ENCODE results near the gene ANO2.

DNA sequence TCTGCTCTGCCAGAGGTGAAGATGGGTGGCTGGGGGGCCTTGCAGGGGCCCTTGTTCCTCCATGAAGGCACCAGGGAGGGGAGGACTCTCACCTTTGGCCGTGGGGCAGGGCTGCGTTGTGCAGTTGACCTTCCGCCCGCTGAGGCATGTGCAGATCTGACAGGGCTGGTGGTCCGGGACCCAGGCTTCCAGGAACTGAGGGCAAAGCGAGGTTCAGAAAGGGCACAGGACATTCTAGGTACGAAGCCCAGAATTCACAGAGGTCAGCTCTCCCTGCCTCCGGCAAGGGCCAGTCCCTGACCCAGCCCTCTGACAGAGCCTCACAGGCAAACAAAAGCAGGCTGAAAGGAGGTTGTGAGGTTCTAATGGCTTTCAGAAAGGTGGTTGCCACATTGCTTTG lies 40.4 kb upstream of the ANO2 start:
- TF ChIP-seq, protein P1, sequence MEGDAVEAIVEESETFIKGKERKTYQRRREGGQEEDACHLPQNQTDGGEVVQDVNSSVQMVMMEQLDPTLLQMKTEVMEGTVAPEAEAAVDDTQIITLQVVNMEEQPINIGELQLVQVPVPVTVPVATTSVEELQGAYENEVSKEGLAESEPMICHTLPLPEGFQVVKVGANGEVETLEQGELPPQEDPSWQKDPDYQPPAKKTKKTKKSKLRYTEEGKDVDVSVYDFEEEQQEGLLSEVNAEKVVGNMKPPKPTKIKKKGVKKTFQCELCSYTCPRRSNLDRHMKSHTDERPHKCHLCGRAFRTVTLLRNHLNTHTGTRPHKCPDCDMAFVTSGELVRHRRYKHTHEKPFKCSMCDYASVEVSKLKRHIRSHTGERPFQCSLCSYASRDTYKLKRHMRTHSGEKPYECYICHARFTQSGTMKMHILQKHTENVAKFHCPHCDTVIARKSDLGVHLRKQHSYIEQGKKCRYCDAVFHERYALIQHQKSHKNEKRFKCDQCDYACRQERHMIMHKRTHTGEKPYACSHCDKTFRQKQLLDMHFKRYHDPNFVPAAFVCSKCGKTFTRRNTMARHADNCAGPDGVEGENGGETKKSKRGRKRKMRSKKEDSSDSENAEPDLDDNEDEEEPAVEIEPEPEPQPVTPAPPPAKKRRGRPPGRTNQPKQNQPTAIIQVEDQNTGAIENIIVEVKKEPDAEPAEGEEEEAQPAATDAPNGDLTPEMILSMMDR (IDR thresholded peaks at IDR 0.05): no peak
- TF ChIP-seq EP300 (IDR thresholded peaks at IDR 0.05): no peak
- TF ChIP-seq POLR2AphosphoS5 (IDR thresholded peaks at IDR 0.05): no peak
- no peak for TF ChIP-seq POLR2A (IDR thresholded peaks at IDR 0.05; ENCODE audit: low read depth)
